Activated T-helper 1 cell treated with Interleukin-2 at 50 U/mL for 16 hours (primary cell): ENCODE data around the gene PRR5L.
A peak's percentile ranks its signal among the peaks of the same experiment; 100 is the strongest.

Experiments used
- DNase-seq: peaks from one replicate; pipeline ENCODE4 v3.0.0-alpha.2; 2020; ENCODE audit warnings: low read depth

PRR5L gene

GRCh38 chr11:36376888-36377758, 81.0 kb downstream of the PRR5L start:
- peak; percentile 33 for DNase-seq

- no peak for DNase-seq
Observed at GRCh38 chr11:36377759-36378564, 81.9 kb downstream of the PRR5L start.

GRCh38 chr11:36379653-36380052, 83.6 kb downstream of the PRR5L start:
- no peak for DNase-seq

GRCh38 chr11:36380296-36381014, 84.4 kb downstream of the PRR5L start:
- no peak for DNase-seq

GRCh38 chr11:36381015-36381360, 84.9 kb downstream of the PRR5L start:
- DNase-seq, result no peak

- no peak for DNase-seq
Observed at GRCh38 chr11:36383195-36383594, 87.1 kb downstream of the PRR5L start.

GRCh38 chr11:36385121-36385970, 89.3 kb downstream of the PRR5L start:
- no peak for DNase-seq

GRCh38 chr11:36386411-36386810, 90.3 kb downstream of the PRR5L start:
- DNase-seq, result no peak

- no peak for DNase-seq
Observed at GRCh38 chr11:36388071-36388470, 92.0 kb downstream of the PRR5L start.

GRCh38 chr11:36388951-36389350, 92.9 kb downstream of the PRR5L start:
- no peak for DNase-seq

- DNase-seq, result no peak
Observed at GRCh38 chr11:36389811-36390210, 93.7 kb downstream of the PRR5L start.

- DNase-seq, result no peak
Observed at GRCh38 chr11:36390963-36391471, 94.9 kb downstream of the PRR5L start.

- no peak for DNase-seq
Observed at GRCh38 chr11:36392196-36392595, 96.1 kb downstream of the PRR5L start.

- DNase-seq, result no peak
Observed at GRCh38 chr11:36394056-36394455, 98.0 kb downstream of the PRR5L start.

GRCh38 chr11:36394926-36395325, 98.8 kb downstream of the PRR5L start:
- no peak for DNase-seq

- DNase-seq, result no peak
Observed at GRCh38 chr11:36395978-36396736, 100.1 kb downstream of the PRR5L start.

GRCh38 chr11:36398231-36398953, 102.3 kb downstream of the PRR5L start:
- no peak for DNase-seq

- no peak for DNase-seq
Observed at GRCh38 chr11:36399236-36399635, 103.1 kb downstream of the PRR5L start.

GRCh38 chr11:36399745-36400144, 103.7 kb downstream of the PRR5L start:
- DNase-seq, result no peak
